ENCODE measurements around the gene BDKRB2. TPM values are rescaled to one million over a fixed set of nuclear protein-coding genes. Genes with fewer than 3 reads are reported as not detected.

Gene BDKRB2
- total RNA-seq, 1 donor from 2014 or later, result 0.29 TPM

- H3K4me3 ChIP-seq (ENCODE audit: low read depth, low read length), result no peak overlapping the region
- DNase-seq (ENCODE audit: low read depth), result no peak
- no peak for TF ChIP-seq CTCF (conservative IDR thresholded peaks at IDR 0.05; ENCODE audit: low read depth, low read length)
These were observed 29.0 kb downstream of the BDKRB2 start for GRCh38 chr14:96233661-96234060.

- no peak for TF ChIP-seq CTCF (conservative IDR thresholded peaks at IDR 0.05; ENCODE audit: low read depth, low read length)
- H3K4me3 ChIP-seq (ENCODE audit: low read depth, low read length), result no peak overlapping the region
These were observed 30.8 kb downstream of the BDKRB2 start for GRCh38 chr14:96235426-96235825.

GRCh38 chr14:96237641-96238040 lies 33.0 kb downstream of the BDKRB2 start:
- no peak for DNase-seq (ENCODE audit: low read depth)
- TF ChIP-seq CTCF (conservative IDR thresholded peaks at IDR 0.05; ENCODE audit: low read depth, low read length), result no peak

More at GRCh38 chr14:96235426-96235825, 30.8 kb downstream of the BDKRB2 start:
- no peak for DNase-seq (ENCODE audit: low read depth)

GRCh38 chr14:96238676-96239265 lies 34.1 kb downstream of the BDKRB2 start:
- TF ChIP-seq CTCF (conservative IDR thresholded peaks at IDR 0.05; ENCODE audit: low read depth, low read length), result no peak
- H3K4me3 ChIP-seq (ENCODE audit: low read depth, low read length), result no peak overlapping the region
- no peak for DNase-seq (ENCODE audit: low read depth)

More at GRCh38 chr14:96237641-96238040, 33.0 kb downstream of the BDKRB2 start:
- H3K4me3 ChIP-seq (ENCODE audit: low read depth, low read length), result no peak overlapping the region

GRCh38 chr14:96239711-96240141 lies 35.1 kb downstream of the BDKRB2 start:
- H3K4me3 ChIP-seq (ENCODE audit: low read depth, low read length), result no peak overlapping the region
- no peak for TF ChIP-seq CTCF (conservative IDR thresholded peaks at IDR 0.05; ENCODE audit: low read depth, low read length)
- no peak for DNase-seq (ENCODE audit: low read depth)

- TF ChIP-seq CTCF (conservative IDR thresholded peaks at IDR 0.05; ENCODE audit: low read depth, low read length), result no peak
- DNase-seq (ENCODE audit: low read depth), result no peak
These were observed 36.0 kb downstream of the BDKRB2 start for GRCh38 chr14:96240641-96241040.

GRCh38 chr14:96242126-96242525 lies 37.5 kb downstream of the BDKRB2 start:
- TF ChIP-seq CTCF (conservative IDR thresholded peaks at IDR 0.05; ENCODE audit: low read depth, low read length), result no peak
- no peak for DNase-seq (ENCODE audit: low read depth)
- H3K4me3 ChIP-seq (ENCODE audit: low read depth, low read length), result no peak overlapping the region

More at GRCh38 chr14:96240641-96241040, 36.0 kb downstream of the BDKRB2 start:
- no peak overlapping the region for H3K4me3 ChIP-seq (ENCODE audit: low read depth, low read length)
